GM12872 (cell line): ENCODE results near the gene POLE2.
A peak's percentile ranks its signal among the peaks of the same experiment; 100 is the strongest.

Experiments
- CTCF ChIP-seq: IDR thresholded peaks from 3 replicates; pipeline ENCODE4 v1.5.1; 2011; ENCODE audit warnings: low read depth, mild to moderate bottlenecking, low read length, moderate library complexity; ENCODE audit not compliant: insufficient read depth

The POLE2 gene

GRCh38 chr14:49692811-49693734 is 5.1 kb upstream of the POLE2 start, which contains the start of gene KLHDC1:
Gene KLHDC1 (plus strand): TSS chr14:49693120. CDS start chr14:49693195, 75 bp downstream.
- no peak for TF ChIP-seq CTCF

DNA sequence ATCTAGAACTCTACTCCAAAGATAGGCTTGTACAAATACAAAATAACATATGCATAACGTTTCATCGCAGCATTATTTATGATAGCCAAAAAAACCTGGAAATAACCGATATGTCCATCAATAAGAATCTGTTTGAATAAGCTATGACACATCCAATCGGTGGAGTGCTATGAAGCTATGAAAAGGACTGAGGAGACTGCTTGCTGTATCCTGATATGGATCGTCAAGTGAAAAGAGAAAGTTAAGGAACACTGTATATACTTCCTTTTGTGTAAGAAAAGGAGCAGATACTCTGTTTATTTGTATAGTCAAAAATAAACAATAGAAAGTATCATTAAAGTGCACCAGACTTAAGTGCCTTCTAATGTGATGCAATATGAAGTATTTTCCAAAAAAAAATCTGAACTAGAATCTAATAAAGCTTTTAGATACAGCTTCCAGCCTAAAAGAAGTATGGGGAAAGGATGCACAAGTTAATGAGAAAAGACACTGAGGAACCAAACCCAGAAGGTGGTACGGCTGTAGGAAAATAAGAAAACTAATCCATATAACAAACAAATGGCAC is 4.3 kb upstream of the POLE2 start:
- no peak for TF ChIP-seq CTCF

DNA sequence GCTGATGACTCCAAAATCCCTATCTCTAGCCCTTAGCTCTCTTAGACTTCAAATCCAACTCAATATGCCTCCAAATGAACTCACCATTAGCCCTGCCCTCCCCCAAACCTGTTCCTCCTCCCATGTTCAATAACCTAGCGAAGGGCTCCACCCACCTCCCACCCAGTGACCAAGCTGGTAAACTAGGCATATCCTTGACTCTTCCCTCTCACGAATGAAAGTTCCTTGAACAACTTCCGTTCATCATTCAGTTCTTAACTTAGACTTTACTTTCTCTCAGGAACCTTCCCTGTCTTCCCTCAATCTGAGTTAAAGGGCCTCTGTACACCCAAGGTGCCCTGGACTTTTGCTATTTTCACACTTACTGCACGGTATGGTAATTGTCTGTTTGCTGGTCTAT is 3.0 kb upstream of the POLE2 start:
- no peak for TF ChIP-seq CTCF

GRCh38 chr14:49688701-49689030 is 652 bp upstream of the POLE2 start:
- TF ChIP-seq CTCF, result no peak

DNA sequence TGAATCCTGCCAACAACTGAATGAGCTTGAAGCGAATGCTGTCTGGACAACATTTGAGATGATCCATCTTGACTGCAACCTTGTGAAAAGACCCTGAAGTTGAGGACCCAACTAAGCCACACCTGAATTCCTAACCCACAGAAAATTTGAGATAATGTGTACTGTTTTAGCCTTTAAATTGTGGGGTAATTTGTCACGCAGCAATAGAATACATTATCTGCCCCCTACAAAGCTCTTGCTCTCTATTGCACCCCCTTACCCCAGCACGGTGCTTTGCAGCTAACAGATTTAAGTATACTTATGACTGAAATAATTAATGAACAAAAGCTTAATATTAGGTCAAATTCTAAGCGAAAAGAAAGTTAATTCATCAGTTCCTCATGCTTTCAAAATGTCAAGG is 1.6 kb downstream of the POLE2 start:
- no peak for TF ChIP-seq CTCF

- TF ChIP-seq CTCF, result no peak
Measured at GRCh38 chr14:49679271-49679670, 8.7 kb downstream of the POLE2 start.

GRCh38 chr14:49677643-49678042 is 10.4 kb downstream of the POLE2 start:
- peak; percentile 42; the same call in 2 of the 3 replicates for TF ChIP-seq CTCF
